Measurements from ENCODE around the gene G6PD.
"Not testable (repeated sequence)": the region's sequence is repeated elsewhere in the genome, so short reads cannot be mapped to it uniquely, and the experiment has no call there.

DNA sequence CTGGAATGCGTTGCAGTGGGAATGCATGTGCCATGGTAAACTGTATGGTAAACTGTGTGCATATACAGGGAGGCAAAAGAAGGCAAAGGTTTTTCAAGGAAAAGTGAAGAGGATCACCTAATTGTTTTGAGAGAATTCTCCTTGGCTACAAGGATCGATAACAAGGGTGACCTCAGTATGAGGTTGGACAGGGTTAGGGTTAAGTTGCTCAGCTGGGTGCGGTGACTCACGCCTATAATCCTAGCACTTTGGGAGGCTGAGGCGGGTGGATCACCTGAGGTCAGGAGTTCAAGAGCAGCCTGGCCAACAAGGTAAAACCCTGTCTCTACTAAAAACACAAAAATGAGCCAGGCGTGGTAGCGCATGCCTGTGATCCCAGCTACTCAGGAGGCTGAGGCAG is 45.2 kb downstream of the G6PD start:
- TF ChIP-seq, protein P1, sequence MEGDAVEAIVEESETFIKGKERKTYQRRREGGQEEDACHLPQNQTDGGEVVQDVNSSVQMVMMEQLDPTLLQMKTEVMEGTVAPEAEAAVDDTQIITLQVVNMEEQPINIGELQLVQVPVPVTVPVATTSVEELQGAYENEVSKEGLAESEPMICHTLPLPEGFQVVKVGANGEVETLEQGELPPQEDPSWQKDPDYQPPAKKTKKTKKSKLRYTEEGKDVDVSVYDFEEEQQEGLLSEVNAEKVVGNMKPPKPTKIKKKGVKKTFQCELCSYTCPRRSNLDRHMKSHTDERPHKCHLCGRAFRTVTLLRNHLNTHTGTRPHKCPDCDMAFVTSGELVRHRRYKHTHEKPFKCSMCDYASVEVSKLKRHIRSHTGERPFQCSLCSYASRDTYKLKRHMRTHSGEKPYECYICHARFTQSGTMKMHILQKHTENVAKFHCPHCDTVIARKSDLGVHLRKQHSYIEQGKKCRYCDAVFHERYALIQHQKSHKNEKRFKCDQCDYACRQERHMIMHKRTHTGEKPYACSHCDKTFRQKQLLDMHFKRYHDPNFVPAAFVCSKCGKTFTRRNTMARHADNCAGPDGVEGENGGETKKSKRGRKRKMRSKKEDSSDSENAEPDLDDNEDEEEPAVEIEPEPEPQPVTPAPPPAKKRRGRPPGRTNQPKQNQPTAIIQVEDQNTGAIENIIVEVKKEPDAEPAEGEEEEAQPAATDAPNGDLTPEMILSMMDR (IDR thresholded peaks at IDR 0.05), result not testable (repeated sequence)
- TF ChIP-seq POLR2AphosphoS5, POLR2A (IDR thresholded peaks at IDR 0.05): not testable (repeated sequence)
